ENCODE results near the gene TOMM7.
A peak's percentile ranks its signal among the peaks of the same experiment; 100 is the strongest.

Gene TOMM7

GRCh38 chr7:22822486-22823141 lies at the start of gene TOMM7:
Gene TOMM7, minus strand, starts transcription at chr7:22822849. Its CDS starts 70 bp downstream, at chr7:22822779.
- peak; percentile 84 for DNase-seq

GRCh38 chr7:22872096-22872807 lies 49.6 kb upstream of the TOMM7 start:
- no peak for DNase-seq

GRCh38 chr7:22871661-22872060 lies 49.0 kb upstream of the TOMM7 start:
- DNase-seq: no peak

DNA sequence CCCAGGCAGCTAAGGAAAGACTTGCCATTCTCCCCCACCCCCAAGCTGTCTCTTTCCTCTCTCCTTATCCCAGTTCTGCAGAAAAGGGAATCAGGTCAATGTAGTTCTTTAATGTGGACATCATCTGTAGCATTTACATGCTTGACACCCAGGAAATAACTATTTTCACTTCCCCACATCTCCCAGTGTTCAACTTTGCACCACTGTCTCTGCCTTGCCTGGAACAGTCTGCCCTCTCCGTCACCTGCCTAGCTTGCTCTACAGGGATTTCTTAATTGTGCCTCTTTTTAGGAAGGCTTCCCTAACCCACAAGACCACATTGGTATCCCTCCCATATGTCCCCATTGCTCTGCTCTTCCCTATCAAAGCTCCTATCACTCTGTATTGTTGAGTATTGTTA lies 45.9 kb upstream of the TOMM7 start:
- no peak for DNase-seq

DNA sequence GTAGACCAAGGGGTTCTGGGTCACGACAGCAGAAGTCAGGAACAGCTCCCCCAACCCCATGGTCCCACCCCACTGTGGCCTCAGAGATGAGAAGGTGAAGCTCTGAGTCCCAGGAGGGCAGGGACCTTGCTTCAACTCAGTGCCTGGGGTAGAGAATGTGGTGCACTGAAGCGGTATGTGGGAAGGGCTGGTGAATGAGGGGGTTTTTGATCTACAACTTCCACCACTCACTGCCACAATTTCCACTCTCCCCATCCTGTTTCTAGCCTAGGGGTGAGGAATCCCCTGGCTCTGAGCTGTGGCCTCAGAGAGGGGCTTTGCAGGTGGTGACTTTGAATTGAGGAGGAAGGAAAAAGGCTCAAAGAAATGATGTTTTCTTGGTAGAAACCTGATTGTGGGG lies 44.9 kb upstream of the TOMM7 start:
- DNase-seq: no peak

DNA sequence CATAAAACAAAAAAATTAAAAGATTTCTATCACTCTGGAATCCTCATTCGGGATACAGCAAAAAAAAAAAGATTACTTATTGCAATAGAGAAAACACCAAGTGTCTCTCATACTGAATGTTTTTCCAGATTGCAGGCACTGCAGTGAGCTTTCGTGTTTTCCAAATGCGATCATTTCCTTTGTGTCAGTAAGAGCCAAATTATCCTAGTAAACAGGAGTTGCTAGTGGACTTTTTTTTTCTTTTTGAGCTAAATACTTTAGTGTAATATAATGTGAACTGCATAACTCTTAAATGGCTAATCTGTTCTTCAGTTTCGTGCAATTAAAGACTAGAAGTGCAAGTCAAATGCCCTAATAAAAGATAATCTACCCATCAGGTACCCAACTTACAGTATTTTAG lies 44.4 kb upstream of the TOMM7 start:
- DNase-seq: no peak

DNA sequence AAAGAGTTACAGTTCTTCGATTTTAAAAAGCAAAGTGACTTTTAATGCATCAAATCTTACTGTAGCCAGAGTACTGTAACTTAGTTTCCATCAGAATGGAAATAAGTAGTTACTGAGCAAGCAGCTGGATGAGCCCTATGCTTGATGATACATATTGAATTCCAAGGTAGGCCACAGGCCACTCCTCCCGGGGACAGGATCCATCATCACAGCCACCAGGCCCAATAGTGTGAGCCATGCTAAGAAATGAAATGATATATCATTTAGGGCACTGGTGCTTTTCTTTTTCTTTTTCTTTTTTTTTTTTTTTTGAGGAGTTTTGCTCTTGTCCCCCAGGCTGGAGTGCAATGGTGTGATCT lies 42.9 kb upstream of the TOMM7 start:
- DNase-seq: no peak

DNA sequence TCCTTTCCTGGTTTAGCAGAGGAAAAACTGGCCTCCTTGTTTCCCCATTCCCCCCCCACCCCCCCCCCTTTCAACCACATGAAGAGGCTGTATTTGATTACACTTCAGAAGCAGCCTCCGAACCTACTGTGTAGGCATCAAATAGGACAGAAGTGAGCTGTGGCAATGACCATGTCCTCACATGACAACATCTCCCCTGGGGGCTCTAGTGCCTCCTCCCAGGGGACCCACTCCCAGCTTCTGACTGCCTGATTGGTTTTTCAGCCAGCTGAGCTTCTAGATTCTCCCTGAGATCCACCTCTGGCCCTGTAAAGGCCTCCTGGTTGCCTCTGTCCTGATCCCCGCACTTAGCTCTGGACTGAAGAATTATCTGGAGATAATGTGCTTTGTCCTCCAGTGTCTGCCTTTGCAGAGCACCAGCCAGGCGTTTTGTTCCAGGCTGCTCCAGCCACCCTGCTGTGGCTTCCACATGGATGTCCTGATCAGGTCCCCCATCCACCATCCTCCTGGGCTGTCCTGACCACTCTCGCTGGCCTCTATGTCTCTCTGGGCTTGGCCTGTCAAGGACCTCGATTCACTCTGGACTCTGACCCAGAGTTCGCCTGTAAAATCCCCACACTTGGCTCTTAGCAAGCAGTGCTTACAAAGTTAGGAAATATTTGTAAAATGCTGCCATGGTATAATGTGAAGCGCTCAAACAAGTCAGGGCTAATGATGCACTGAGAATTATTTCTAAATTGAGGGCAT lies 42.4 kb upstream of the TOMM7 start:
- DNase-seq: no peak

DNA sequence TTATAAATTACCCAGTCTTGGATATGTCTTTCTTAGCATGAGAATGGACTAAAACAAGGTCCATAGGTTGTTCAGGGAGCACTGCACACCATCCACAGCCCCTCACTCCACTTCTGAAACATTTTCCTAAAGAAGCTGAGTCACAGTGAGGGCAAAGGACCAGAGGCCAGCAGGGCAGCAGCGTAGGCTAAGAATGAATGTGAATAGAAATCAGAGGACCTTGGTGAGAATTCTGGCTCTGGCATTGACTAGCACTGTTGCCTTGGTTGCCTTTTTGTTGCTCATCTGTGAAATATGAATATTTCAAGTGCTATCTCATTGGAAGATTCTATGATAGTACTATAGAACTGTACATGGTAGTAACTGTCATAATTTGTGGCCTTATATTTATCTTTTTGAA lies 41.7 kb upstream of the TOMM7 start:
- DNase-seq: no peak

DNA sequence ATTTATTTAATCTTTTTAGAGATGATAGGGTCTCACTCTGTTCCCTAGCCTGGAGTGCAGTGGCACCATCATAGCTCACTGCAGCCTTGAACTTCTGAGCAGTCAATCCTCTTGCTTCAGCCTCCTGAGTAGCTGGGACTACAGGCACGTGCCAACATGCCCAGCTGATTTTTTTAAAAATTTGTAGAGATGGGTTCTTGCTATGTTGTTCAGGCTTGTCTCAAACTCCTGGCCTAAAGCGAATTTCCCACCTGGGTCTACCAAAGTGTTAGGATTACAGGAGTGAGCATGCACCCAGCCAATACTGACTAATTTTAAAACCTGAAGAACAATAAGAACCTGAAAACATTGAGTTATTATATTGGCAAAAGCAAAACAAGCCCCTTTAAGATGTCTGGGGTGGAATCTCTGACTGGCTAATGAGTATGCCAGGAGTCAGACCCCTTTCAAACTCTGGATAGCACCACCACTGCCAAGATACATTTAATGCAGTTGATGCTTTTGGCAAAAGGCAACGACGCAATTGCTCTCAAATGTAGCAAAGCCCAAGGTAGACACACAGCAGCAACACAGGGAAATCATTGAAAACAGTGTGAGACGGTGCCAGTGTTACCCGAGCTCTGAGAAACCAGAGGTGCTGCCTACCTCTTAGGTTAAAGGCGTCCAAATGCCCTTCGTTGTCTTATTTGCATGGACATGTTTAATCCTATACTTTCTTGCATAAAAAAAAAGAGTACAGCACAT lies 40.7 kb upstream of the TOMM7 start:
- DNase-seq: no peak

DNA sequence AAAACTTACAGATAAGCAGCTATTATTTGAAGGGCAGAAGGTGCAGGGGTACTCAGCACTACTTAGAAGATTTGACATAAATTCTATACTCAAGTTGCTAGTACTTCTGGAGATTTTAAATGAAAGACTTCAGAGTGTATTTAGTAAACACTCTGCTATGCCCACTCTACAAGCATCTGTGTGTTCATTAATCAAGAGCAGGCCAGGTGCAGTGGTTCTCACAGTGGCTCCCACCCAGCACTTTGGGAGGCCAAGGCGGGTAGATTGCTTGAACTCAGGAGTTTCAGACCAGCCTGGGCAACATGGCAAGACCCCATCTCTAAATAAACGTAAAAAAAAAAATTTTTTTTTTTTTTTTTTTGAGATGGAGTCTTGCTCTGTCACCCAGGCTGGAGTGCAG lies 38.9 kb upstream of the TOMM7 start:
- DNase-seq: no peak

GRCh38 chr7:22860784-22861482 lies 38.3 kb upstream of the TOMM7 start:
- DNase-seq: no peak

DNA sequence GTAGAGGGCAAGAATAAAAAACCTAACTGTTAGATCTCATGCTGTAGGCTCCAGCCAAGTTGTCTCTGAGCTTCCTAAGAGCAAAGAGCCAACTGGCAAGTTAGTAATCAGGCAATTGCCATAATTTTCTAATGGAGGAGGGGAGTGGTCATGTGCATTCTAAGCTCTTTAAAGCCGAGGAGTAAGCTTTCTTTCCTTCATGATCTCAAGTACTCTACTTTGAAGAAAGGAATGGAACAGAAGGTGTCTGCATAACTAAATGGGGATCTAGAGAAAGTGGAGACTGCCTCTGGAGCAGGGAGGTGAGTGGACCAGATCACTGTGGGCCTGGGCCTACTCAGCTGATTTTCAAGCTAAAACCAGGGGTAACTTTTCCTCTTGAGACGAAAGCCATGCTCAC lies 37.7 kb upstream of the TOMM7 start:
- no peak for DNase-seq

- no peak for DNase-seq
Observed at GRCh38 chr7:22859641-22860290, 37.1 kb upstream of the TOMM7 start.

GRCh38 chr7:22858640-22859561 lies 36.3 kb upstream of the TOMM7 start:
- DNase-seq: no peak

DNA sequence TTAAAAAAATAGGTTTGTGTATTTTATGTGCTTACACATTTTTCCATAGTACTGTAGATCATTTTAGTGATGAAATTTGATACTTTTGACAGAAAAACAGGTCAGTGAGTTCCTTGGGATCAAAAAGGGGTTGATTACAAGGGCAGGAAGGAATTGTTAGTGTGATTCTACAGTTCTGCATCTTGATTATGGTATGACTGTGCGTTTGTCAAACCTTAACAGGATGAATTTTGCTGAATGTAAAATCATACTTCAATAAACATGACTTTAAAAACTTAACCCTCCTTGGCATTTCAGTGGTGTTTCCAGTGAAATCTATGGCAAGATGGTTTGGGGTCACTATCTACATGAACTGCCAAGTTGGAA lies 35.6 kb upstream of the TOMM7 start:
- no peak for DNase-seq

DNA sequence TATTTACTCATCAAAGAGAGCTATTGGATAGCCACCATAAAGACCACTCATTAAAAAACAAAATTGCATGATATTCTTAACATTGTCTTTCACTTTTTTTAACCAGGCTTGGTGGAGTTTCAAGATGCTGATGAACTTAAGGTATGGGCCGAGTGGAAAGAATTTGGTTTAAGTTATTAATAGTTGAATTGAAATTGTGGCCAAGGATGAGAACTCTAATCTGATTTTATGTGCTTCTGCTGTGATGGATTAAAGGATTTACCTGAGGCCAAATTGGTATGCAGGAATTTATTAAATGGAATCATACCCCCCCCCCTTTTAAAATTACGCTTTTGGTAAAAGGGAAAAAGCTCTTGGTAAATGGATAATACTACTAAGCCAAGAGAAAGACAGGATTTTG lies 33.8 kb upstream of the TOMM7 start:
- DNase-seq: no peak

DNA sequence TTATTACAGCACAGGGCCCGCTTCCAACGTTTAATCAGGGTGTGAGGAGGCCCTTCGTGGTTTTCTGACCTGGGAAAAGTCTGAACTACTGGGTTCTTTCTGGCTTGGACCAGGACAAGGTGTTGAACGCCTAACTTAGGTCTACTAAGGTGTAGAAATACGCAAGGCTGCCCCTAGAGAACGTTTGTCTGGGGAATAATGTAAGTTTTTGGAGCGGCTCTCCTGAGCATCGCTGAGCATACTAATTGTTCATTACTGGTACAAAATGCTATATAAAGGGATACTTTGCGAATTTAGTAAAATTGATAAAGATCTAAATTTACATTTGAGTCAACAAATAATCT lies 32.4 kb upstream of the TOMM7 start:
- no peak for DNase-seq

- DNase-seq: peak; percentile 81
Observed at GRCh38 chr7:22854158-22855048, 31.8 kb upstream of the TOMM7 start.

DNA sequence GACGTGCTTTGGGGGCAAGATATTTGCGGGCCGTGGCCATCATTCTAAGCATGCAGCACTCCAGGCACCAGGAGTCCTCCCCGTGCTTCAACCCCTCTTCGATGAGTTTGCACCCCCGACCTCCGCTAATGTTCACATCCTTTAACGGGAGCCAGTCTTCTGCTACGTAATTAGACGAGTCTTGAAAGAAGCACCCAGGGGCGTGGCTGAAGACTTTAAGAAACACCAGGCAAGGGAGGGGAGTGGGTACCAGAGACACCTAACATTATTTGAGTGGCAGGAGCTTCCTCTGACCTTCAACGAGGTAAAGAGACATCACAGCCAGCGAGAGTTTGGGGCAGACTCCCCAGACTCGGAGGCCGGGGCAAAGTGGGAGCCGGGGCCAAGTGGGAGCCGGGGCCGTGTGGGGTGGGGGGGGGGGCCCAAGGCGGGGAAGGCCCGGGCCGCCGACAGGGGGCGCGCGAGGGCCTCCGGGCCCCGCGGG lies 31.1 kb upstream of the TOMM7 start:
- peak; percentile 58 for DNase-seq

Measured in activated CD8-positive, alpha-beta memory T cell treated with anti-CD3 and anti-CD28 coated beads, Interleukin-2, amount 50 U/mL, for 4 hours (primary cell).